Neural crest cell (in vitro differentiated cells): Measurements from ENCODE around the gene CALHM3. TPM values are rescaled to one million over a fixed set of nuclear protein-coding genes. Genes with fewer than 3 reads are reported as not detected.

Experiments used
- DNase-seq: peaks from one replicate; pipeline ENCODE4 v3.0.0; 2021; ENCODE audit warnings: low read depth, mixed read lengths, low spot score
- H3K27ac Mint-ChIP-seq: one replicate; pipeline ENCODE4 v1.8.0; 2021; ENCODE audit warnings: mild to moderate bottlenecking, mixed read lengths; ENCODE audit not compliant: unreplicated experiment
- H3K27me3 Mint-ChIP-seq: 2 replicates; pipeline ENCODE4 v1.8.0; 2021; ENCODE audit warnings: low read depth, mild to moderate bottlenecking, mixed read lengths
- H3K36me3 Mint-ChIP-seq: 2 replicates; pipeline ENCODE4 v1.8.0; 2021; ENCODE audit warnings: low read depth, mild to moderate bottlenecking, mixed read lengths
- H3K4me1 Mint-ChIP-seq: 2 replicates; pipeline ENCODE4 v1.8.0; 2021; ENCODE audit warnings: mixed read lengths
- H3K4me3 Mint-ChIP-seq: one replicate; pipeline ENCODE4 v1.8.0; 2021; ENCODE audit warnings: mild to moderate bottlenecking, mixed read lengths
- H3K9me3 Mint-ChIP-seq: 2 replicates; pipeline ENCODE4 v1.8.0; 2021; ENCODE audit warnings: mixed read lengths
- total RNA-seq: library from RNA; stranded (reverse); gene quantifications from 2 replicates; pipeline ENCODE4 v1.2.1, GENCODE V29; 2021
- TF ChIP-seq, protein P1 (sequence below): fragments of 200-600 bp; sonication (generic); conservative IDR thresholded peaks from 2 replicates; pipeline ENCODE4 v1.5.0; 2021; ENCODE audit warnings: antibody characterized with exemption, mild to moderate bottlenecking

Gene CALHM3
- total RNA-seq, 1 donor from 2014 or later: not detected

GRCh38 chr10:103478671-103479070 lies 369 bp downstream of the CALHM3 start:
- DNase-seq: no peak
- H3K4me3 Mint-ChIP-seq: no peak overlapping the region
- H3K27ac Mint-ChIP-seq: no peak overlapping the region
- H3K36me3 Mint-ChIP-seq: no peaks in the 10 kb centered on the region
- H3K9me3 Mint-ChIP-seq: no peaks in the 10 kb centered on the region
- no peaks in the 10 kb centered on the region for H3K27me3 Mint-ChIP-seq
- TF ChIP-seq, protein P1, sequence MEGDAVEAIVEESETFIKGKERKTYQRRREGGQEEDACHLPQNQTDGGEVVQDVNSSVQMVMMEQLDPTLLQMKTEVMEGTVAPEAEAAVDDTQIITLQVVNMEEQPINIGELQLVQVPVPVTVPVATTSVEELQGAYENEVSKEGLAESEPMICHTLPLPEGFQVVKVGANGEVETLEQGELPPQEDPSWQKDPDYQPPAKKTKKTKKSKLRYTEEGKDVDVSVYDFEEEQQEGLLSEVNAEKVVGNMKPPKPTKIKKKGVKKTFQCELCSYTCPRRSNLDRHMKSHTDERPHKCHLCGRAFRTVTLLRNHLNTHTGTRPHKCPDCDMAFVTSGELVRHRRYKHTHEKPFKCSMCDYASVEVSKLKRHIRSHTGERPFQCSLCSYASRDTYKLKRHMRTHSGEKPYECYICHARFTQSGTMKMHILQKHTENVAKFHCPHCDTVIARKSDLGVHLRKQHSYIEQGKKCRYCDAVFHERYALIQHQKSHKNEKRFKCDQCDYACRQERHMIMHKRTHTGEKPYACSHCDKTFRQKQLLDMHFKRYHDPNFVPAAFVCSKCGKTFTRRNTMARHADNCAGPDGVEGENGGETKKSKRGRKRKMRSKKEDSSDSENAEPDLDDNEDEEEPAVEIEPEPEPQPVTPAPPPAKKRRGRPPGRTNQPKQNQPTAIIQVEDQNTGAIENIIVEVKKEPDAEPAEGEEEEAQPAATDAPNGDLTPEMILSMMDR: no peak
- H3K4me1 Mint-ChIP-seq: peaks cover 10% of the 10 kb centered on the region

DNA sequence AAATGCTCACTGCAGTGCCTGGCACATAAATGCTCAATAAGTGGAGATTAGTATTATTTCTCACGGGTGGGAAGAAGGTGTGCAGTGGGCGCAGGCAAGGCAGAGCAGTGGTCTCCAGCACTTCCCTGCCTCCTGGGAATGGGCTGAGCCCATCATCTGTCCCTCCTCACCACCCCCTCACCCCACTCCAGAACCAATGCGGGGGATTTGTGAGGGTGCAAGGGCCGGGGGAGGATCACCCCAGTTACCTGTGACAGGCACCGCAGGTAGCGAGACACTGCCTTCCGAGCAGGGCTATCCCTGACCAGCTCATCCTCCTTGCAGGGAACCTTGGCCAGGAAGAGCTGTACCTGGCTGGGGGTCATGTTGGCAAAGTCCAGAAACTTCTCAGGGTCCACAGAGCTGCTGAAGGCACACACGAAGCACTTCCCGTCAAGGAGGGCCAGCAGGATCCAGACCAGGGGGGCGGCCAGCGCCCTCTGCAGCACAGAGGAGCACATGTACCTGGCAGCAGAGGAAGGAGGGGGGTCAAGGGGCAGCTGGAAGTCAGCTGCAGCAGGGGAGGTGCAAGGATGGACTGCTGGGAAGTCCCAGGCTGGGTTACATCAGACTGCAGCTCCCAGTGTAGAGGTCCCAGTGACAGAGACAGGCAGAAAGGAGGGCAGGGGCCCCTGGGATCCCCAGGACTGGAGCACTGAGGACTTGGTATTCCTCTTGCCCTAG lies 2.8 kb downstream of the CALHM3 start:
- peaks cover 3% of the 10 kb centered on the region for H3K4me1 Mint-ChIP-seq
- no peaks in the 10 kb centered on the region for H3K9me3 Mint-ChIP-seq
- H3K27ac Mint-ChIP-seq: no peak overlapping the region
- H3K36me3 Mint-ChIP-seq: no peaks in the 10 kb centered on the region
- H3K27me3 Mint-ChIP-seq: no peaks in the 10 kb centered on the region
- no peak for DNase-seq
- TF ChIP-seq, protein P1: no peak
- H3K4me3 Mint-ChIP-seq: no peak overlapping the region

GRCh38 chr10:103475437-103475836 lies 3.6 kb downstream of the CALHM3 start:
- TF ChIP-seq, protein P1: no peak
- no peaks in the 10 kb centered on the region for H3K9me3 Mint-ChIP-seq
- H3K4me1 Mint-ChIP-seq: no peaks in the 10 kb centered on the region
- H3K4me3 Mint-ChIP-seq: no peak overlapping the region
- H3K36me3 Mint-ChIP-seq: no peaks in the 10 kb centered on the region
- peaks cover 4% of the 10 kb centered on the region for H3K27me3 Mint-ChIP-seq
- DNase-seq: no peak
- H3K27ac Mint-ChIP-seq: no peak overlapping the region

DNA sequence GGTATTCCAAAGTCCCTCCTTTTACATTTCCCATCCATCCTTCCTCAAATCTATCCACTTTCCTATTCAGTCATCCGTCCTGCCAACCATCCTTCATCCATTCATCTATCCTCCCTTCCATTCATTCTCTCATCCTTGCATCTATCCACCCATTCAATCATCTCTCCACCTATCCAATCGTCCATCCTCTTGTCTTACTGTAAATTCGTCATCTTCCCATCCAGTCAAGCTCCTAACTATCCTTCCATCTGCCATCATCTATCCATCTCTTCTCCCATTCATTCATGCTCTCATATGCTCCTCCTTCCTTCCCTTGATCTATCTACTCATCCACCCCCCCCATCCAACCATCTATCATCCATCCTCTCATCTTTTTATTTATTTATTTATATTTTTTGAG lies 5.0 kb downstream of the CALHM3 start:
- Mint-ChIP-seq H3K27ac (no peak overlapping the region), H3K27me3 (peaks cover 6% of the 10 kb centered on the region), H3K4me3 (no peak overlapping the region), H3K4me1 (no peaks in the 10 kb centered on the region), H3K9me3 (no peaks in the 10 kb centered on the region), H3K36me3 (no peaks in the 10 kb centered on the region)
- no peak for DNase-seq
- TF ChIP-seq, protein P1: no peak

GRCh38 chr10:103473261-103473671 lies 5.8 kb downstream of the CALHM3 start:
- TF ChIP-seq, protein P1: no peak
- Mint-ChIP-seq H3K36me3 (no peaks in the 10 kb centered on the region), H3K27me3 (peaks cover 6% of the 10 kb centered on the region), H3K27ac (no peak overlapping the region), H3K4me3 (no peak overlapping the region), H3K4me1 (no peaks in the 10 kb centered on the region), H3K9me3 (no peaks in the 10 kb centered on the region)
- DNase-seq: no peak
